Occipital lobe (tissue), 2 donors: ENCODE data around the gene LAMC1. TPM values are rescaled to one million over a fixed set of nuclear protein-coding genes. Genes with fewer than 3 reads are reported as not detected.

Experiments used
- DNase-seq: peaks from one replicate; lab custom pipeline; 2025; lab: John Stamatoyannopoulos, UW
- total RNA-seq: library from RNA; depleted of rRNA; stranded (reverse); fragments of >200 nt; gene quantifications from one replicate; pipeline ENCODE4 v1.2.3, GENCODE V29; 2014

Gene LAMC1
- 37.7 TPM for total RNA-seq

- no peak for DNase-seq
Observed at GRCh38 chr1:183023146-183023600, at the start of gene LAMC1. LAMC1 (plus strand) TSS chr1:183023420; CDS start chr1:183023717, 297 bp downstream.

GRCh38 chr1:182974506-182975191, 48.6 kb upstream of the LAMC1 start:
- no peak for DNase-seq

- no peak for DNase-seq
Observed at GRCh38 chr1:182977480-182977879, 45.7 kb upstream of the LAMC1 start.

- no peak for DNase-seq
Observed at GRCh38 chr1:182978151-182978853, 44.9 kb upstream of the LAMC1 start.

GRCh38 chr1:182984138-182984537, 39.1 kb upstream of the LAMC1 start:
- DNase-seq, result no peak

- no peak for DNase-seq
Observed at GRCh38 chr1:182984621-182985020, 38.6 kb upstream of the LAMC1 start.

- no peak for DNase-seq
Observed at GRCh38 chr1:182985876-182986275, 37.3 kb upstream of the LAMC1 start.

- no peak for DNase-seq
Observed at GRCh38 chr1:182990413-182991144, 32.6 kb upstream of the LAMC1 start.

GRCh38 chr1:182993746-182994145, 29.5 kb upstream of the LAMC1 start:
- DNase-seq, result no peak

GRCh38 chr1:182995894-182996293, 27.3 kb upstream of the LAMC1 start:
- DNase-seq, result no peak

GRCh38 chr1:182996816-182997215, 26.4 kb upstream of the LAMC1 start:
- DNase-seq, result no peak

GRCh38 chr1:182998482-182998881, 24.7 kb upstream of the LAMC1 start:
- DNase-seq, result no peak

GRCh38 chr1:183000167-183000962, 22.9 kb upstream of the LAMC1 start:
- no peak for DNase-seq

- no peak for DNase-seq
Observed at GRCh38 chr1:183002267-183002666, 21.0 kb upstream of the LAMC1 start.

GRCh38 chr1:183002797-183003196, 20.4 kb upstream of the LAMC1 start:
- DNase-seq, result no peak

- no peak for DNase-seq
Observed at GRCh38 chr1:183003203-183003602, 20.0 kb upstream of the LAMC1 start.

- DNase-seq, result no peak
Observed at GRCh38 chr1:183004141-183004540, 19.1 kb upstream of the LAMC1 start.

- DNase-seq, result no peak
Observed at GRCh38 chr1:183011859-183012258, 11.4 kb upstream of the LAMC1 start.

GRCh38 chr1:183012301-183012994, 10.8 kb upstream of the LAMC1 start:
- no peak for DNase-seq

GRCh38 chr1:183019139-183019740, 4.0 kb upstream of the LAMC1 start:
- no peak for DNase-seq
